Thoracic aorta (tissue), 2 donors: Measurements from ENCODE around the gene SCUBE1. TPM values are rescaled to one million over a fixed set of nuclear protein-coding genes. Genes with fewer than 3 reads are reported as not detected.

Source experiments
- ATAC-seq: fragments of 150-250 bp; one replicate; pipeline ENCODE4 v1.8.0; 2017; ENCODE audit warnings: low read depth; ENCODE audit not compliant: insufficient number of reproducible peaks, low FRiP score
- DNase-seq: peaks from one replicate; pipeline ENCODE4 v3.0.0-alpha.2; 2020; ENCODE audit warnings: low spot score
- H3K27ac ChIP-seq, 2 donors: fragments of 200-600 bp; sonication (generic); 1 replicate in 1 of 2; 2 replicates in 1 of 2; pipeline ENCODE4 v1.5.1; 2016; ENCODE audit warnings: mild to moderate bottlenecking in 2 of 2, moderate library complexity in 2 of 2
- H3K27me3 ChIP-seq: fragments of 200-600 bp; sonication (generic); replicated peaks from 2 replicates; pipeline ENCODE4 v1.6.0; 2016; ENCODE audit warnings: mild to moderate bottlenecking; ENCODE audit not compliant: insufficient read depth
- H3K36me3 ChIP-seq: fragments of 200-600 bp; sonication (generic); one replicate; pipeline ENCODE4 v1.5.1; 2016
- H3K4me1 ChIP-seq, 2 donors: fragments of 200-600 bp; sonication (generic); 1 replicate in 1 of 2; 2 replicates in 1 of 2; pipeline versions ENCODE4 v1.5.1 to v1.6.0; 2016; ENCODE audit warnings: low read depth in 2 of 2, mild to moderate bottlenecking in 1 of 2; ENCODE audit not compliant: control insufficient read depth in 1 of 2
- H3K4me3 ChIP-seq: fragments of 200-600 bp; sonication (generic); 2 replicates; pipeline ENCODE4 v1.5.1; 2016; ENCODE audit warnings: mild to moderate bottlenecking
- H3K9me3 ChIP-seq: fragments of 200-600 bp; sonication (generic); 2 replicates; pipeline ENCODE4 v1.5.1; 2016
- CTCF ChIP-seq: fragments of 200-600 bp; sonication (generic); IDR thresholded peaks from one replicate; pipeline ENCODE4 v1.5.1; 2019; ENCODE audit warnings: antibody characterized with exemption
- total RNA-seq, 2 donors: library from RNA; depleted of rRNA; stranded (reverse); fragments of >200 nt; gene quantifications; one replicate each; pipeline versions ENCODE4 v1.1.0 to v1.2.3, GENCODE V29; 2016

SCUBE1 gene
- total RNA-seq, result 10 to 100 TPM in 1 of 2 donors, 1 to 10 TPM in 1; 6.0 to 25.0 TPM

- H3K4me3 ChIP-seq, result peak within 1 kb of the TSS; percentile 57
- H3K9me3 ChIP-seq, result no peaks in the 10 kb centered on the region
- H3K4me1 ChIP-seq, result peaks cover 0 to 14% of the 10 kb centered on the region in 2 donors
- ATAC-seq, result no peak
- no peak within 1 kb of the TSS for H3K27ac ChIP-seq
- TF ChIP-seq CTCF, result no peak
- peaks cover 2% of the 10 kb centered on the region for H3K36me3 ChIP-seq
- DNase-seq, result no peak
- H3K27me3 ChIP-seq, result peaks cover 3% of the 10 kb centered on the region
Measured at GRCh38 chr22:43343262-43343669, at the start of gene SCUBE1. SCUBE1 (minus strand) TSS chr22:43343372; CDS start chr22:43343261, 111 bp downstream.

GRCh38 chr22:43392385-43392989 is 49.3 kb upstream of the SCUBE1 start:
- TF ChIP-seq CTCF, result no peak
- DNase-seq (no peak), ATAC-seq (no peak)
- H3K4me3 ChIP-seq, result no peak overlapping the region
- no peak overlapping the region for H3K27ac ChIP-seq
- H3K9me3 ChIP-seq, result no peaks in the 10 kb centered on the region
- no peaks in the 10 kb centered on the region for H3K4me1 ChIP-seq
- H3K36me3 ChIP-seq, result no peaks in the 10 kb centered on the region
- H3K27me3 ChIP-seq, result no peaks in the 10 kb centered on the region

GRCh38 chr22:43391306-43391705 is 48.1 kb upstream of the SCUBE1 start:
- H3K9me3 ChIP-seq, result no peaks in the 10 kb centered on the region
- DNase-seq (no peak), ATAC-seq (no peak)
- no peaks in the 10 kb centered on the region for H3K27me3 ChIP-seq
- no peak for TF ChIP-seq CTCF
- H3K36me3 ChIP-seq, result no peaks in the 10 kb centered on the region
- H3K4me1 ChIP-seq, result no peaks in the 10 kb centered on the region
- no peak overlapping the region for H3K4me3 ChIP-seq
- no peak overlapping the region for H3K27ac ChIP-seq

- H3K4me3 ChIP-seq, result no peak overlapping the region
- ATAC-seq, result no peak
- no peak for DNase-seq
- no peaks in the 10 kb centered on the region for H3K27me3 ChIP-seq
- TF ChIP-seq CTCF, result no peak
- H3K9me3 ChIP-seq, result no peaks in the 10 kb centered on the region
- no peaks in the 10 kb centered on the region for H3K36me3 ChIP-seq
- no peaks in the 10 kb centered on the region for H3K4me1 ChIP-seq
- no peak overlapping the region for H3K27ac ChIP-seq
Measured at GRCh38 chr22:43390872-43391271, 47.7 kb upstream of the SCUBE1 start.

GRCh38 chr22:43390166-43390565 is 47.0 kb upstream of the SCUBE1 start:
- DNase-seq (no peak), ATAC-seq (no peak)
- Histone ChIP-seq H3K36me3 (no peaks in the 10 kb centered on the region), H3K9me3 (no peaks in the 10 kb centered on the region), H3K27ac (no peak overlapping the region), H3K4me3 (no peak overlapping the region), H3K27me3 (no peaks in the 10 kb centered on the region), H3K4me1 (no peaks in the 10 kb centered on the region)
- no peak for TF ChIP-seq CTCF
